Psoas muscle (tissue), 8 donors: ENCODE results near the gene BANP. TPM values are rescaled to one million over a fixed set of nuclear protein-coding genes. Genes with fewer than 3 reads are reported as not detected.
A peak's percentile ranks its signal among the peaks of the same experiment; 100 is the strongest.

Source experiments
- ATAC-seq, 4 donors: fragments of 200-7000 bp; cut with Tn5 transposase; one replicate each; pipeline ENCODE4 v1.9.1; 2020; ENCODE audit warnings: moderate library complexity in 3 of 4, mild to moderate bottlenecking in 2 of 4
- DNase-seq, 2 donors: peaks; one replicate each; pipeline ENCODE4 v3.0.0-alpha.2; 2020
- H3K27ac ChIP-seq: fragments of 200-600 bp; one replicate; pipeline ENCODE4 v1.8.0; 2022
- H3K27me3 ChIP-seq, 3 donors: fragments of 200-600 bp in 1 of 3; one replicate each; pipeline versions ENCODE4 v1.6.1 to v1.8.0; 2013 to 2022; ENCODE audit warnings: low read length in 2 of 3, mild to moderate bottlenecking in 2 of 3, moderate library complexity in 1 of 3; ENCODE audit not compliant: insufficient read depth in 3 of 3
- H3K36me3 ChIP-seq, 2 donors: fragments of 200-600 bp in 1 of 2; one replicate each; pipeline versions ENCODE4 v1.6.1 to v1.8.0; 2013 to 2022; ENCODE audit warnings: low read depth in 1 of 2, mild to moderate bottlenecking in 1 of 2, moderate library complexity in 1 of 2; ENCODE audit not compliant: insufficient read depth in 1 of 2
- H3K4me1 ChIP-seq: fragments of 200-600 bp; one replicate; pipeline ENCODE4 v1.8.0; 2022
- H3K4me3 ChIP-seq: fragments of 200-600 bp; one replicate; pipeline ENCODE4 v1.8.0; 2022; ENCODE audit warnings: mild to moderate bottlenecking
- H3K9me3 ChIP-seq: fragments of 200-600 bp; one replicate; pipeline ENCODE4 v1.8.0; 2022
- WGBS, 3 donors: extraction: QIAGEN DNeasy Blood & Tissue Kit; methylation state at CpG; one replicate each; pipeline versions ENCODE4 v1.1.6 to v1.1.7; 2013; 5-methylcytosine and 5-hydroxymethylcytosine counted together
- intact Hi-C, 2 donors: fragments of 100-400 bp; cut with DNase I; formaldehyde crosslinking; loops; one replicate each; pipeline versions ENCODE4 v1.11.0 to v1.14.2; 2022
- polyA plus RNA-seq, 3 donors: library from polyadenylated mRNA; stranded (reverse); fragments of 200-250 nt; gene quantifications; one replicate each; pipeline ENCODE4 v1.2.3, GENCODE V29; 2013
- total RNA-seq, 4 donors: library from RNA; stranded (reverse); fragmentation: NEBNext Ultra II Directional in 2 of 4; extraction: Animal tissue kit (Norgen Biotek cat#: 25700) in 2 of 4; gene quantifications; one replicate each; pipeline versions ENCODE4 v1.2.1 to v1.2.4, GENCODE V29; 2021 to 2023
- TF ChIP-seq, protein P1 (sequence below): fragments of 200-600 bp; IDR thresholded peaks from one replicate; pipeline ENCODE4 v1.8.0; 2022; ENCODE audit warnings: antibody characterized with exemption
- donor health status: healthy with polysubstance abuse.
- donor health status: DM: no; HTN: no; CAD: no; lungs with moderate emphysema.
- donor health status: Bipolar disorder and iron deficiency.
- donor health status: healthy.
- donor health status: DM: yes; HTN: yes; CAD: no.
- donor health status: DM: no; HTN: no; CAD: no.
- donor health status: DM: no; HTN: no; CAD: no.
- donor health status: DM: yes; HTN: yes; CAD: no.

BANP gene
- total and polyA plus RNA-seq, 7 donors: 7.7 to 15.3 (median 14.2) TPM

DNA sequence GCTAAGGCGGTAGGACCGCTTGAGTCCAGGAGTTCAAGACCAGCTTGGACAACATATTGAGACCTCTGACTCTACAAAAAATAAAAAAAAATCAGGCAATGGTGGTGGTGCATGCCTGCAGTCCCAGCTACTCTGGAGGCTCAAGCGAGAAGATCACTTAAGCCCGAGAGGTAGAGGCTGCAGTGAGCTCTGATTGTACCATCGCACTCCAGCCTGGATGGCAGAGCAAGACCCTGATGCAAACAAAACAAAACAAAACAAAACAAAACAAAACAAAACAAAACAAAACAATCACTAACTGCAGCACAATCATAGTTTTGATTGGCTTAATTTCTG is 2.5 kb upstream of the BANP start:
- 93 to 96% (median 94%) methylated on average over 5 of the region's 5 CpGs for WGBS, 3 donors
- ATAC-seq: no peak

DNA sequence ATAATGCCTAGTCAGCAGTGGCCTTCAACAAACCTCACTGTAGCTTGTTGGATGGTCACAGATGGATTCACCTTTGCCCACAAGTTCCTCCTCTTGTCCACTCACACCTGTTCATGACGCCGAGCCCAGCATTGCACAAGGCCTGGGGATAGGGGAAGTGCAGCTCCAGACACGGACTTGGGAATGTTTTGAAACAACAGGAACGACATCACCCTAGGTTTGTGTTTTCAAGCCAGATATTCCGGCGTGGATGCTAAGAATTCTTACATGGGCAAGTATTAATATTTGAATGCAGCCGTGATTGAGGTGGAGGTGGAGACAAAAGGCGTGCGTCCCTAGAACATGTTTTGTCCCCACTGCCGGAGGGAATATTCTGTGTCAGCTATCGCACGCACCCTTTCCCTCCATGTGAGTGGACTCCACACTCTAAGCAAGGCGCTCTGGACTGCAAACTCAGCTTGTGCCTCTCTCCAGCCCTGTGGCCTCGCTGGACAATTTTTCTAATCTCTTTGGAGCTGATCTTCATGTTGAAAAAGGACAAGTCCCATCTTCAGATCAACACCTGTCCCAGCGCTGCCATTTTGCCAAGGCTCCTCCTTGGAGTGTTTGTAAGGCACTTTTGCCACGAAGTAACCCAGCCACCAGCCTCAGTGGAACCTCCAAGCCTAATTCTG is 2.0 kb upstream of the BANP start:
- TF ChIP-seq, protein P1, sequence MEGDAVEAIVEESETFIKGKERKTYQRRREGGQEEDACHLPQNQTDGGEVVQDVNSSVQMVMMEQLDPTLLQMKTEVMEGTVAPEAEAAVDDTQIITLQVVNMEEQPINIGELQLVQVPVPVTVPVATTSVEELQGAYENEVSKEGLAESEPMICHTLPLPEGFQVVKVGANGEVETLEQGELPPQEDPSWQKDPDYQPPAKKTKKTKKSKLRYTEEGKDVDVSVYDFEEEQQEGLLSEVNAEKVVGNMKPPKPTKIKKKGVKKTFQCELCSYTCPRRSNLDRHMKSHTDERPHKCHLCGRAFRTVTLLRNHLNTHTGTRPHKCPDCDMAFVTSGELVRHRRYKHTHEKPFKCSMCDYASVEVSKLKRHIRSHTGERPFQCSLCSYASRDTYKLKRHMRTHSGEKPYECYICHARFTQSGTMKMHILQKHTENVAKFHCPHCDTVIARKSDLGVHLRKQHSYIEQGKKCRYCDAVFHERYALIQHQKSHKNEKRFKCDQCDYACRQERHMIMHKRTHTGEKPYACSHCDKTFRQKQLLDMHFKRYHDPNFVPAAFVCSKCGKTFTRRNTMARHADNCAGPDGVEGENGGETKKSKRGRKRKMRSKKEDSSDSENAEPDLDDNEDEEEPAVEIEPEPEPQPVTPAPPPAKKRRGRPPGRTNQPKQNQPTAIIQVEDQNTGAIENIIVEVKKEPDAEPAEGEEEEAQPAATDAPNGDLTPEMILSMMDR: no peak
- ATAC-seq (no peak), DNase-seq (no peak)
- H3K27me3 ChIP-seq: peaks cover 0 to 5% (median 0%) of the 10 kb centered on the region in 3 donors
- no peak overlapping the region for H3K27ac ChIP-seq
- H3K4me1 ChIP-seq: peaks cover 17% of the 10 kb centered on the region
- H3K36me3 ChIP-seq: peaks cover 0 to 7% of the 10 kb centered on the region in 2 donors
- 82 to 86% (median 84%) methylated on average over 16 of the region's 16 CpGs for WGBS, 3 donors
- intact Hi-C loops: no loop called here
- no peaks in the 10 kb centered on the region for H3K9me3 ChIP-seq
- no peak overlapping the region for H3K4me3 ChIP-seq

More for the DNA sequence above, 2.5 kb upstream of the BANP start:
- intact Hi-C loops: no loop called here
- DNase-seq: no peak
- Histone ChIP-seq H3K9me3 (no peaks in the 10 kb centered on the region), H3K4me1 (peaks cover 12% of the 10 kb centered on the region), H3K4me3 (no peak overlapping the region), H3K36me3 (peaks cover 0 to 2% of the 10 kb centered on the region in 2 donors), H3K27me3 (peaks cover 0 to 9% (median 0%) of the 10 kb centered on the region in 3 donors), H3K27ac (no peak overlapping the region)
- TF ChIP-seq, protein P1: no peak

DNA sequence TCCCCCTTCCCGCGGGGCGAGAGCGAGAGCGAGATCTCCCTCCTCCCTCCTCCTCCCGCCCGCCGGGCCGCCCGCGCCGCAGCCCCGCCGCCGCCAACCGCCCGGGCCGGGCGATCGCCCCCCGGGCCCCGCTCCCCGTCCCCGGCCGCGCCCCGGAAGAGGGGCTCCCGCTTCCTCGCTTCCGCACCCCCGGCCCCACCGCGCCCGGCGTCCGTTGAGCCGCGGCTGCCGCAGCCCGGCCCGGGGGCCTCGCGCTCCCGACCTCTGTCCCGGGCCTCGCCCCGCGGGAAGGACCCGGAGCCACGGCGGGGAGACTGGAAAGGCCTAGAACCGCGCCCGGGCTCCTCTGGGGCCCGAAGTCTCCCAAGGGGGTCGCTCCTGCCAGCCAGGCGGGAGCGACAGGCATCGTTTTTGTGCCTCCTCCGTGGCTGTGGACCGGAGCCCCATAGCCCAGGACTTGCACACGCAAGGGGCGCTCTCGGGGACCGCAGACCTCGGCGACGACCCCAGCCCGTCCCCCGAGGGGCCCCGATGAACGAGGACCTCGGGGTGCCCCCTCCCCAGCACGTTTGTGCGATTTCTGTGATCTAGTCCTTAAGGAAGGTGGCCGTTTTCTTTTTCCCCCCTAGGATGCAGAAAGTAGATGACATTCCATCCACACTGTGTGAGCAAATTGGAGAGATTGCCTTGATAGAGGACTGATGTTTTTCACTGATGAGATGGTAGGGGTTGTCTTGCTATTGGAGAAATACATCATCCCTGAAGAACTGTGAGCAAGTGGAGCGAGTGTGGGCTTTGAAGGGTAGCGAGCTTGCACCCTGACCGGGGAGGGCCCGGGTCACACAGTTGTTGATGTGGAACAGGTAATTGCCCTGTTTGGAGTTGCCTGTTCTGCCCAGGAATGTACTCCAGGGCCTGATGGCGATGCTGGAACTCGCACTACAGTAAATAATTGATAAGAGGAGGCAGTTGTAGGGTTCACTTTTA is 611 bp downstream of the BANP start:
- Histone ChIP-seq H3K27me3 (no peaks in the 10 kb centered on the region), H3K4me3 (peak overlapping the region; percentile 95), H3K4me1 (peaks cover 29% of the 10 kb centered on the region), H3K36me3 (peaks cover 0 to 13% of the 10 kb centered on the region in 2 donors), H3K9me3 (no peaks in the 10 kb centered on the region), H3K27ac (peak overlapping the region; percentile 99)
- intact Hi-C loops: no loop called here
- 3 to 5% (median 3%) methylated on average over 40 to 77 of the region's 82 CpGs for WGBS, 3 donors
- TF ChIP-seq, protein P1: no peak
- ATAC-seq (peak in 1 of 4 donors; percentile 0), DNase-seq (peak; percentile 52 to 72)

DNA sequence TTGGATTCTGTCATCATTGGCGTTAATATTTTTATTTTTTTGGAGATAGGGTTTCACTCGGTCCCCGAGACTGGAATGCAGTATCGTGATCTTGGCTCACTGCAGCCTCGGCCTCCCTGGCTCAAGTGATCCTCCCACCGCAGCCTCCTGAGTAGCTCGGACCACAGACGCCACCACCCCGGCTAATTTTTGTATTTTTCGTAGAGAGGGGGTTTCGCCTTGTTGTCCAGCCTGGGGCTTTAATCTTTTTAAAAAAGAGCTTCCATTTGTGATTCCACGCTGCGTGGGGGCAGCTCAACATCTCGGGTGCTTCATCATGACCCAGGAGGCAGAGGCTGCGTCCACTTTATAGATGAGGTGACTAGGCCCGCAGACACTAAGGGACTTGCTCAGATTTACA is 1.5 kb downstream of the BANP start:
- WGBS, 3 donors: 77 to 85% (median 80%) methylated on average over 16 of the region's 16 CpGs
- Histone ChIP-seq H3K4me1 (peaks cover 29% of the 10 kb centered on the region), H3K27ac (peak overlapping the region; percentile 99), H3K4me3 (peak overlapping the region; percentile 95), H3K27me3 (no peaks in the 10 kb centered on the region), H3K36me3 (peaks cover 0 to 22% of the 10 kb centered on the region in 2 donors), H3K9me3 (no peaks in the 10 kb centered on the region)
- intact Hi-C loops: no loop called here
- ATAC-seq (no peak), DNase-seq (no peak)
- TF ChIP-seq, protein P1: no peak
